Stimulated activated CD4-positive, alpha-beta T cell treated with anti-CD3 and anti-CD28 coated beads, Interleukin-4, amount 100 ng/mL, for 4 hours (primary cell): ENCODE results near the gene ALOXE3.
"Not testable (repeated sequence)": the region's sequence is repeated elsewhere in the genome, so short reads cannot be mapped to it uniquely, and the experiment has no call there.

Experiments used
- DNase-seq, 2 experiments: peaks; one replicate each; pipeline ENCODE4 v3.0.0-alpha.2; 2020

Gene ALOXE3

GRCh38 chr17:8121407-8121680 is 3.0 kb upstream of the ALOXE3 start:
- DNase-seq = no peak

GRCh38 chr17:8120520-8121406 is 2.4 kb upstream of the ALOXE3 start:
- DNase-seq = peak; percentile 75 to 79

- DNase-seq = peak; percentile 83 to 90
Measured at GRCh38 chr17:8119581-8120519, 1.5 kb upstream of the ALOXE3 start.

GRCh38 chr17:8118769-8119580 is 661 bp upstream of the ALOXE3 start:
- peak; percentile 82 to 84 for DNase-seq

DNA sequence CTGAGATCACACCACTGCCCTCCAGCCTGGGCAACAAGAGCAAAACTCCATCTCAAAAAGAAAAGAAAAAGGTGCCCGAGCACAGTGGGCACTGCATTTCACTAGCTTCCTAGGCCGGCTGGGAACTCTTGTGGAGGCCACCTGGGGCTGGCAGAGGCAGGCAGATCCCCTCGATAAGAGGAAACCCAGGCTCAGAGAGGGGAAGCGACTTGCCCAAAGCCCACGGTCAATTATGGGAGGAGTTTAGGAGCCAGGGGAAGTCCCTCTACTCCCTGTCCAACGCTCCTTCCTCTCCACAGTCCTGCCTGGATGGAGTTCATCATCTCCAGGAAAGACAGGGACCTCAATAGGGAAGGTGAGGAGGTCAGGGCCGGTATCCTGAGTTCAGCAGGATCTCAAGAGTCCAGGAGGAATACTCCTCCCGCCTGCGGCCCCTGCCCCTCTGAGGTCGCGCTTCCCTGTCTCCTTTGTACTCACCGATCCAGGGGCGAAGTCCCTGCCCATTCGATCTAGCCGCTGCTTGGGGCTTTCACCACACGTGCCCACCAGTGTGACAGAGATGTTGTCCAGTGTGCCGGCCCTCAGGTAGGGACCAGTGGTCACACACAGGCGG is 841 bp downstream of the ALOXE3 start:
- no peak for DNase-seq

GRCh38 chr17:8116776-8117175 is 1.5 kb downstream of the ALOXE3 start:
- DNase-seq = no peak

DNA sequence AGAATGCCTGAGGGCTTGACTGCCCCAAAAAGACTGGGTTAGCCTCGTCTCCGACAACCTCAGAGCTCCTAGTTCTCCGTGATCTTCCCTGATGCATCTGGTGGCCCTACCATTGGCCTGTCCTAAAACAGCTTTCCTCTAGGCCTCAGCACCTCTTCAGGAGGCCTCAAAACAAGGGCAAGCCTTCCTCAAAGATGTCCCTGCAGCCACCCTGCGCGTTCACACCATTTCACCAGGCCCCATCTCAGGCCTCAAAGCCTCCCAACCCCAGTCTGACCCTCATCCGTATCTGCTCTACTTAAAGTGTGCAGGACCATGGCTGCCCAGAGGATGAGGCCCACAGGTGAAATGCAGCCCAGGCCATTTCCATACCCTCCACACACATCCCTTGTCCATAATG is 7.4 kb downstream of the ALOXE3 start:
- no peak for DNase-seq

DNA sequence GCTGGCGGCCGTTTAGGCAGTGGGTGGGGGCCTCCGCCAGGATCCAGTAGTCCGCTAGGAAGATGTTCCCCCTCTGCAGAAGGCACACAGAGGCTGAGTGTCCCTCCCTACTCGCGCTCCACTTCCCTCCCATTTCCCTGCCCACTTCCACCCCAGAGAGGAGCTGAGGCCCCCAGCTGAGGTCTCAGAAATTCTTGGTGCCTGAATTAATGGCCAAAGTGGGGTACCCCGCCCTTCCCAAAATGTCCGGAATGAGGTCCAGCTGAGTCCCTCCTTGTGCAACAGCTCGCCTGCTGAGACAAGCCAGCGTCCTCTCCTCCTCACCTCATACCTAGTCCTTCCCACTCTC is 7.9 kb downstream of the ALOXE3 start:
- DNase-seq = no peak

DNA sequence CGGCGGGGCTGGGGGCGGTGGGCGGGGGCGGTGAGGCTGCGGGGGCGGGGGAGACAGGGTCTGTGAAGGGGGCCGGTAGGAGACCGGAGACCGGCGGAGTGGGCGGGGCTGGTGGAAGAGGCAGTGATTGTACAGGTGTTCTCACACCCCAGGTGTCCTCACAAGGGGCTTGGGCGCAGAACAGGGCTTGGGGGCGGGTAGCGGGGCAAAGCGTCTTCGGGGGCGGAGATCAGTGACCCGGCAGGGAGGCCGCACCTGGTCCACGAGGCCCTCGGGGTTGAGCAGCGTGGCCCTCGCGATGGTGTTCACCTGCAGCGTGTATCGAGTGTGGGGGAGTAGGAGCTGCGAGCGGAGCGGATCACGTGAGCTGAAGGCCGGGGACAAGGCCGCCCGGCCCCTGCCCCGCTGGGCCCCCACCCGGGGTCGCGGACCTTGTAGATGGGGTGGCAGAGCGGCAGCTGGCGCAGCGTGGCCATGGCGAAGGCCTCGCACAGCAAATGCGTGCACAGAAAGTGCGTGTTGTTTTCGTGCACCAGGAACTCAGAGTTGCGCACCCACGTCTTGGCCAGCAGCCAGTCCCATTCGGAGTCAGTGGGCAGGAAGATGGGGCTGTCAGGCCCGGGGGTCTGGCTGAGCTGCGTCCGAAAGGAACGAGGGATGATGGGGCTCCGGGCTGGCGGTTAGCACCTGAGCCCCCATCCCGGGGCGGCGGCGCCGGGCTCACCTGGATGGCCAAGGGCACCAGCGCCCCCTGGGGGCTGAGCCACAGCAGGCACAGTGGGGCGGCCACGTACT is 8.5 kb downstream of the ALOXE3 start:
- peak; percentile 71 to 81 for DNase-seq

DNA sequence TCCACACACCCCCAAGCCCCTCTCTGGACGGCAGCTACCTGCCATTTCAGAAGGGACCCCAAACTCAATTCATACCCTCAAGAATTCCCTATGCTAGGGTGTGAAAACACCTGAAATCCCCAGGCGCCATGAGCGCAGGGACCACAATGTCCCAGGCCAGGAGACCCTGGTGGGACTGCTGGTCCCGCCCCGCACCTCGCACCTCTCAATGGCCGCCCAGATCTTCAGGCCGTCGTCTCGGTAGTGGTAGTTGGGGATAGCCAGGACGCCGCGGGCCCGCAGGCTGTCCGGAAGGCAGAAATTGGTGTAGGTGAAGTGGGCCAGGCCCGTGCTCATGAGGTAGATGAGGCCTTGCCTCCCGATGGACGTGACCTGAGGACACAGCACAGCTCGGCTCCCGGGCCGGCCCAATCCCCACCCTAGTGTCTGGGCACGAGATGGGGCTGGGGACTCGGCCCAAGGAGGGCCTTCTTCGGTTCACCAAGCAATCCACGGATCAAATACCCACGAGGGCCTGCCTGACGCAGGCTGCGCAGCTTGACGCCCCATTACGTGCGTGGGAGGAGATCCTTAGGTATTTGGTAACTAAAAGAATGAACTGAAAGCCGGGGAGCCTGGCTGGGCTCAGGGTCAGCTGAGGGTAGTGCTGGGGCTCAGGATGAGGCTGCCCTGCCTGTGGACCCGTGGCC is 9.2 kb downstream of the ALOXE3 start:
- DNase-seq = no peak

DNA sequence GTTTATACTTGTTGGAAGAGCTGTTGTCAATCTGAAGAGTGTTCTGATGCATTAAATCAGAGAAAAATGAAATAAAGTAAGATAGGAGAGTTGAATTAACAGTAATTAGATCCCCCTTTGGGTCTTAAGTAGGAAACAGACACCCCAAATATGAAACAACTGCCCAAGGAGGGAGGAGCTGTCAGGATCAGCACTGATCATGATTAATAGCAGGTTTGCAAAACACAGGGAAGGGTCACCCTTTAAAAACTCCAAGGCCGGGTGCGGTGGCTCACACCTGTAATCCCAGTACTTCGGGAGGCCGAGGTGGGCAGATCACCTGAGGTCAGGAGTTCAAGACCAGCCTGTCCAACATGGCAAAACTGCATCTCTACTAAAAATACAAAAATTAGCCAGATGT is 11.3 kb downstream of the ALOXE3 start:
- not testable (repeated sequence) for DNase-seq

DNA sequence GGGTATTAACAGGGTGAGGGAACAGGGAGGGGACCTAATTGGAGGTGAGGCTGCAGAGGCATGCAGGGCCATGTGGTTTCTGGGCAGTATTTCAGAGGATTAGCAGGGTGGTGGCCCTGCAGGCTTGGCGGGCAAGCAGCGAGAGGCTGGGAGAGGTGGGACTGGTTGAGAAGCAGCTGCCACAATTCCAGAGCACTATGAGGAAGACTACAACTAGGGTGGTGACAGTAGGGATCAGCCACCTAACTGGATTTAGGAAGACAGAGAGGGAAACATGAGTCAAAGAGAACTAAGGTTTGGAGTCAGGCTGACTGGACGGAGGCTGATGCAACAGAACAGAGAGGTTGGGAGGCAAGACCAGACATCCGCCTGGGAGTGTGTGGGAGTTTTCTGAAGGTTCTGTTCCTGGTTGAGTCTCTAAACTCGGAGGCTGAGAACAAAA is 12.3 kb downstream of the ALOXE3 start:
- no peak for DNase-seq

- DNase-seq = no peak
Measured at GRCh38 chr17:8104911-8105310, 13.4 kb downstream of the ALOXE3 start.

DNA sequence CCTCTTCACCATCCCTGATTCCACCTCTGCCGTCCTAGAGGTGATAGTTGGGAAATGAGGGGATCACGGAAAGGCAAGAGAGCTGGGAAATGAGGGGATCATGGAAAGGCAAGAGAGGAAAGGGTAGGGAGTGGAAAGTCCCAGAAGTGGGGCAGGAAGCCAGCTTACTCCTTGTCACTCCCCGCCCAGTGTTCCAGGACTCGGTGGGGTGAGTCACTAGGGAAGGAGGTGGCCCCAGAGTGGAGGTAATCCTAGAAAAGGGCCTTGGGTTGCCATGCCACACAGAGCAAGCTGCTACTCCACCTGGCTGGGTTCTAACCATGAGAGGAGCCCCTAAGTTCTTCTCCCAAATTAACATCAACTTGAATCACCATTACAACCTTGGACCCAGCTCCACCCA is 14.8 kb downstream of the ALOXE3 start:
- DNase-seq = no peak

GRCh38 chr17:8101721-8102120 is 16.6 kb downstream of the ALOXE3 start:
- no peak for DNase-seq

DNA sequence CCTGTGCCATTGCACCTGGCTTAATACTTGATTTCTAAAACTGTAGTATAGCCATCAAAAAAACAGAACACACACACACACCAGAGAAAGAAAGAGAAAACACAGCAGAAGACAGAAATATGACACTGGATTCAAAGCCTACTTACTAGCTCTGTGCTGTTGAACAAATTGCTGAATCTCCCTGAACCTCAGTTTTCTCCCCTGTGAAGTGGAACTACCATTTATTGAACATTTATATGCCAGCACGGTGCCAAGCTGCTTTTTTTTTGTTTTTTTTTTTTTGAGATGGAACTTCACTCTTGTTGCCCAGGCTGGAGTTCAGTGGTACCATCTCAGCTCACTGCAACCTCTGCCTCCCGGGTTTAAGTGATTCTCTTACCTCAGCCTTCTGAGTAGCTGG is 17.6 kb downstream of the ALOXE3 start:
- DNase-seq = no peak

DNA sequence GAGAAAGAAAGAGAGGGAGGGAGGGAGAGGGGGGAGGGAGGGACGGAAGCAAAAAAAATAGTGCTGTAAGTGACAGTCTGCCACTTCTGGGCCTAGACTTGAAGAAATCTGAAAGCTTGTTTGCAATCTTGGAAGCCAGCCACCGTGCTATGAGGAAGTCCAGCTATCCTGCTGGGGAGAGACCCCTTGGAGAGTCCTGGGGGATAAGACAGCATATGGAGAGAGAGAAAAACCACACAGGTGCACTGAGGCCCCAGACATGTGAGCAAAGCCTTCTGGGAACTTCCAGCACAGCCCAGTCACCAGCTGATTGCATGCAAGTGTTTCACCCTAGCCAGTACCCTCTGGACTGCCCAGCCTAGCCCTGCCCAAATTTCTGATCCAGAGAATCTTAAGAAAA is 18.2 kb downstream of the ALOXE3 start:
- DNase-seq = no peak

DNA sequence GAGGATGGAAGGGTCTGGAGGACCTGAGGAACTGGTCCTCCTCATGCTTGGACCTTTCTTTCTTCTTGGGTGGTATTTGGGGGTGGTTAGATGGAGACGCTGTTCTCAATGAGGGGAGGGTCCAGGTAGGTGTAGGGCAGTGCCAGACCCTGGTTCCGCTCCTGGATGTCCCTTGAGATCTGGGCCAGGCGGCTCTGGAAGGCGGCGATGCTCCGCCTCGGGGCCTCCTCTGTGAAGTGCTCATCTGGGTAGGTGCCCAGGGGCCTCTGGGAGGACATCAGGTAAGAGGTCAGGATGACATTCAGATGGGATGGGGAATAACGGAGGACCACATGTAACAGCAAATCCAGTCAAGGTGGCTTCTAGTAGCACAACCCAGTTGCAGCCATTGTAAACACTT is 21.8 kb downstream of the ALOXE3 start:
- no peak for DNase-seq

- DNase-seq = no peak
Measured at GRCh38 chr17:8095361-8095760, 23.0 kb downstream of the ALOXE3 start.

GRCh38 chr17:8091033-8091687 is 27.2 kb downstream of the ALOXE3 start:
- no peak for DNase-seq

DNA sequence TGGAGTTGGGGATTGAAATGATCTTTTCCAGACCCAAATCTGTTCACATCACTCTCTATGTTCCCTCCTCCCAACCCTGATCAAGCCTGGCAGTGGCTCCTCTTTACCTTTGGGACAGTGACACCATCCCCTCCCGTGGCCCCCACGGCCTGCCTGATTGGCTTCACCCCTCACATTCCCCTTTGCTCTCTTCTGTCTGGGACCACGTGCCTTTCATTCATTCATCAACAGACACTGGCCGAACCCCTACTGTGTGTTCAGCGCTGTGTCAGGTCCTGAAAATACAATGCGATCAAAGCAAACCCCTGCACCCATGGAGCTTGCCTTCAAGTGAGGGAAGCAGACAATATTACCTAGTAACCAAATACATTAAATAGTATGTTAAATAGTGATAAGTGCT is 28.6 kb downstream of the ALOXE3 start:
- DNase-seq = no peak
